ENCODE data around the gene AMFR. TPM values are rescaled to one million over a fixed set of nuclear protein-coding genes. Genes with fewer than 3 reads are reported as not detected.

The AMFR gene
- total and polyA plus RNA-seq, 2 of the 13 experiments (the other 11 are each of a cell fraction or from before 2014, with no cell fraction given): 52.9 to 108 TPM

DNA sequence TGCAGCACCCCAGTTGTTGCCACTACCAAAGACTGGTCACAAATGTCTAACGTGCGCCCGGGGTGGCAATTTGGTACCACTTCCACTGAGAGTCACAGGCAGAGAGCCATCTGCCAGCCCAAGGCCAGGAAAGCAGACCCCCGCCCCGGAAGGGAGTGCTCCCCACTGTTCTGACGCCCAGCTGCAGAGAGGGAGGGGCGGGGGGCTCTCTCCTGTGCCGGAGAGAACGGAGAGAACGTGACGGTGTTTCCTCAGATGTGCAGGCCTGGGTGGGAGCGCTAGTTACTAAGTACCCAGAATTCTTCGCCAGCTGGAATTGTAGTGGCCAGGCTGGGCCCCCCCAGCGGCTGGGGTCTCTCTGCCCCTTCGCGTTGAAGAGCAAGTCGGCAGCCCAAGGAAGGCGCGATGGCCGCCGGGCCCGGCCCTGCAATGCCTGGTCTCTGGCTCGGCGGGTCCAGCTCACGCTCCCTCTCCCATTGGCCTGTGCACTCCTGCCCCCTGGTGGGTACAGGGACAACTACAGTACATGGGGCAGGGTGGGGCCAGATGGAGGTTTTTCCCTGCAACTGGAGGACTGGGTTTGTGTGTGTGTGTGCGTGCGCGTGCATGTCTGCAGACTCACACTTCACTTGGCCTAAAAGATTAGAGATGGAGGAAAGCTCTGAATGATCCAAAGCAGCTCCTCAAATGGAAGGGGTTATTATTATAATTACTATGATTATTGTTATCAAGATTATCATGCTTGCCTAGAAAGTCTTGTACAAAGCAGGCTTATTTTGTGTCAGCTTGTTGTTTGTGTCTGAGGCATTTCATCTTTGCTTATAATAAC is 107.1 kb downstream of the AMFR start:
- FAIRE-seq: peak; percentile 85
- 22% methylated on average over 8 of the region's 28 CpGs for WGBS (ENCODE audit: low lambda C conversion rate)
- POLR2A ChIA-PET: no interaction called here
- no peak for TF ChIP-seq KDM5A (IDR thresholded peaks at IDR 0.05; ENCODE audit: borderline replicate concordance, low read length)
- no peak for TF ChIP-seq SETDB1 (CRISPR knock-in tag; IDR thresholded peaks at IDR 0.05; ENCODE audit: borderline replicate concordance)
- no peak for TF ChIP-seq NCOA5 (CRISPR knock-in tag; IDR thresholded peaks at IDR 0.05)
- TF ChIP-seq, protein P1, sequence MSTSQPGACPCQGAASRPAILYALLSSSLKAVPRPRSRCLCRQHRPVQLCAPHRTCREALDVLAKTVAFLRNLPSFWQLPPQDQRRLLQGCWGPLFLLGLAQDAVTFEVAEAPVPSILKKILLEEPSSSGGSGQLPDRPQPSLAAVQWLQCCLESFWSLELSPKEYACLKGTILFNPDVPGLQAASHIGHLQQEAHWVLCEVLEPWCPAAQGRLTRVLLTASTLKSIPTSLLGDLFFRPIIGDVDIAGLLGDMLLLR (CRISPR knock-in tag; IDR thresholded peaks at IDR 0.05): no peak
- TF ChIP-seq, protein P2, sequence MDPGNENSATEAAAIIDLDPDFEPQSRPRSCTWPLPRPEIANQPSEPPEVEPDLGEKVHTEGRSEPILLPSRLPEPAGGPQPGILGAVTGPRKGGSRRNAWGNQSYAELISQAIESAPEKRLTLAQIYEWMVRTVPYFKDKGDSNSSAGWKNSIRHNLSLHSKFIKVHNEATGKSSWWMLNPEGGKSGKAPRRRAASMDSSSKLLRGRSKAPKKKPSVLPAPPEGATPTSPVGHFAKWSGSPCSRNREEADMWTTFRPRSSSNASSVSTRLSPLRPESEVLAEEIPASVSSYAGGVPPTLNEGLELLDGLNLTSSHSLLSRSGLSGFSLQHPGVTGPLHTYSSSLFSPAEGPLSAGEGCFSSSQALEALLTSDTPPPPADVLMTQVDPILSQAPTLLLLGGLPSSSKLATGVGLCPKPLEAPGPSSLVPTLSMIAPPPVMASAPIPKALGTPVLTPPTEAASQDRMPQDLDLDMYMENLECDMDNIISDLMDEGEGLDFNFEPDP (CRISPR knock-in tag; conservative IDR thresholded peaks at IDR 0.05): no peak
- TF ChIP-seq, protein P3, sequence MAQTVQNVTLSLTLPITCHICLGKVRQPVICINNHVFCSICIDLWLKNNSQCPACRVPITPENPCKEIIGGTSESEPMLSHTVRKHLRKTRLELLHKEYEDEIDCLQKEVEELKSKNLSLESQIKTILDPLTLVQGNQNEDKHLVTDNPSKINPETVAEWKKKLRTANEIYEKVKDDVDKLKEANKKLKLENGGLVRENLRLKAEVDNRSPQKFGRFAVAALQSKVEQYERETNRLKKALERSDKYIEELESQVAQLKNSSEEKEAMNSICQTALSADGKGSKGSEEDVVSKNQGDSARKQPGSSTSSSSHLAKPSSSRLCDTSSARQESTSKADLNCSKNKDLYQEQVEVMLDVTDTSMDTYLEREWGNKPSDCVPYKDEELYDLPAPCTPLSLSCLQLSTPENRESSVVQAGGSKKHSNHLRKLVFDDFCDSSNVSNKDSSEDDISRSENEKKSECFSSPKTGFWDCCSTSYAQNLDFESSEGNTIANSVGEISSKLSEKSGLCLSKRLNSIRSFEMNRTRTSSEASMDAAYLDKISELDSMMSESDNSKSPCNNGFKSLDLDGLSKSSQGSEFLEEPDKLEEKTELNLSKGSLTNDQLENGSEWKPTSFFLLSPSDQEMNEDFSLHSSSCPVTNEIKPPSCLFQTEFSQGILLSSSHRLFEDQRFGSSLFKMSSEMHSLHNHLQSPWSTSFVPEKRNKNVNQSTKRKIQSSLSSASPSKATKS (CRISPR knock-in tag; IDR thresholded peaks at IDR 0.05): no peak
- TF ChIP-seq MBNL3 (CRISPR knock-in tag; conservative IDR thresholded peaks at IDR 0.05): no peak
- TF ChIP-seq ZNF180 (CRISPR knock-in tag; IDR thresholded peaks at IDR 0.05; ENCODE audit: borderline replicate concordance, low read depth): no peak
- TF ChIP-seq, protein P4, sequence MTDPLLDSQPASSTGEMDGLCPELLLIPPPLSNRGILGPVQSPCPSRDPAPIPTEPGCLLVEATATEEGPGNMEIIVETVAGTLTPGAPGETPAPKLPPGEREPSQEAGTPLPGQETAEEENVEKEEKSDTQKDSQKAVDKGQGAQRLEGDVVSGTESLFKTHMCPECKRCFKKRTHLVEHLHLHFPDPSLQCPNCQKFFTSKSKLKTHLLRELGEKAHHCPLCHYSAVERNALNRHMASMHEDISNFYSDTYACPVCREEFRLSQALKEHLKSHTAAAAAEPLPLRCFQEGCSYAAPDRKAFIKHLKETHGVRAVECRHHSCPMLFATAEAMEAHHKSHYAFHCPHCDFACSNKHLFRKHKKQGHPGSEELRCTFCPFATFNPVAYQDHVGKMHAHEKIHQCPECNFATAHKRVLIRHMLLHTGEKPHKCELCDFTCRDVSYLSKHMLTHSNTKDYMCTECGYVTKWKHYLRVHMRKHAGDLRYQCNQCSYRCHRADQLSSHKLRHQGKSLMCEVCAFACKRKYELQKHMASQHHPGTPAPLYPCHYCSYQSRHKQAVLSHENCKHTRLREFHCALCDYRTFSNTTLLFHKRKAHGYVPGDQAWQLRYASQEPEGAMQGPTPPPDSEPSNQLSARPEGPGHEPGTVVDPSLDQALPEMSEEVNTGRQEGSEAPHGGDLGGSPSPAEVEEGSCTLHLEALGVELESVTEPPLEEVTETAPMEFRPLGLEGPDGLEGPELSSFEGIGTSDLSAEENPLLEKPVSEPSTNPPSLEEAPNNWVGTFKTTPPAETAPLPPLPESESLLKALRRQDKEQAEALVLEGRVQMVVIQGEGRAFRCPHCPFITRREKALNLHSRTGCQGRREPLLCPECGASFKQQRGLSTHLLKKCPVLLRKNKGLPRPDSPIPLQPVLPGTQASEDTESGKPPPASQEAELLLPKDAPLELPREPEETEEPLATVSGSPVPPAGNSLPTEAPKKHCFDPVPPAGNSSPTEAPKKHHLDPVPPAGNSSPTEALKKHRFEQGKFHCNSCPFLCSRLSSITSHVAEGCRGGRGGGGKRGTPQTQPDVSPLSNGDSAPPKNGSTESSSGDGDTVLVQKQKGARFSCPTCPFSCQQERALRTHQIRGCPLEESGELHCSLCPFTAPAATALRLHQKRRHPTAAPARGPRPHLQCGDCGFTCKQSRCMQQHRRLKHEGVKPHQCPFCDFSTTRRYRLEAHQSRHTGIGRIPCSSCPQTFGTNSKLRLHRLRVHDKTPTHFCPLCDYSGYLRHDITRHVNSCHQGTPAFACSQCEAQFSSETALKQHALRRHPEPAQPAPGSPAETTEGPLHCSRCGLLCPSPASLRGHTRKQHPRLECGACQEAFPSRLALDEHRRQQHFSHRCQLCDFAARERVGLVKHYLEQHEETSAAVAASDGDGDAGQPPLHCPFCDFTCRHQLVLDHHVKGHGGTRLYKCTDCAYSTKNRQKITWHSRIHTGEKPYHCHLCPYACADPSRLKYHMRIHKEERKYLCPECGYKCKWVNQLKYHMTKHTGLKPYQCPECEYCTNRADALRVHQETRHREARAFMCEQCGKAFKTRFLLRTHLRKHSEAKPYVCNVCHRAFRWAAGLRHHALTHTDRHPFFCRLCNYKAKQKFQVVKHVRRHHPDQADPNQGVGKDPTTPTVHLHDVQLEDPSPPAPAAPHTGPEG (CRISPR knock-in tag; IDR thresholded peaks at IDR 0.05): no peak
- TF ChIP-seq ZNF329 (CRISPR knock-in tag; IDR thresholded peaks at IDR 0.05; ENCODE audit: low read depth): no peak

More for the DNA sequence above, 107.1 kb downstream of the AMFR start:
- CTCF ChIA-PET (ENCODE audit: low intra/inter-chr PET ratio, low total read pairs): interaction anchor here (1.3 to 2.9 kb wide), 5 partner anchors 38 to 853 kb away, joined by 3 to 24 read pairs (median 9); no protein-coding TSS in a partner anchor
- Histone ChIP-seq H3K4me3 (replicated peaks in 1 of 3; ENCODE audit: insufficient read depth in 1 of 3, low read depth in 2 of 3, low read length in 3 of 3) (peak overlapping the region in 1 of 3 experiments; percentile 11; a peak in 1 of 6 replicates), H3K27me3 (ENCODE audit: control insufficient read depth in 1 of 2, insufficient read depth in 2 of 2, low read length in 2 of 2) (peaks cover 3 to 65% of the 10 kb centered on the region in 2 experiments), H3K27ac (ENCODE audit: extremely low read length, insufficient read depth, low read length) (no peak overlapping the region), H4K20me1 (ENCODE audit: insufficient read depth, low read length) (no peaks in the 10 kb centered on the region), H3K9ac (ENCODE audit: insufficient read depth, low read depth, low read length) (no peak overlapping the region), H3K79me2 (ENCODE audit: insufficient read depth, low read length) (no peaks in the 10 kb centered on the region), H2AFZ (ENCODE audit: low read length) (no peak overlapping the region), H3K4me1 (ENCODE audit: insufficient read depth, low read length) (no peaks in the 10 kb centered on the region), H3K4me2 (ENCODE audit: low read depth, low read length) (peak overlapping the region; percentile 30), H3K9me3 (ENCODE audit: low read length) (no peaks in the 10 kb centered on the region), H3K36me3 (replicated peaks in 1 of 2; ENCODE audit: control insufficient read depth in 1 of 2, insufficient read depth in 2 of 2, low read length in 2 of 2) (no peaks in the 10 kb centered on the region)
- intact Hi-C loops (cut with micrococcal nuclease; ENCODE audit: unreplicated experiment) (loop anchor here (1.0 to 5.0 kb wide), 2 partner anchors 116 to 374 kb away; no protein-coding TSS in a partner anchor), in situ Hi-C loops (cut with HindIII; ENCODE audit: extremely low pct_ligation_motif_present, low pct_unique_long_range_greater_than_20kb) (loop anchor here (25.0 kb wide), 1 partner anchor 856 kb away; no protein-coding TSS in a partner anchor)
- peak; percentile 95 for ATAC-seq
- peak; percentile 62 for DNase-seq (ENCODE audit: low spot score)
- no TSS peak for BruUV-seq (replicated peaks)
